Activated CD4-positive, alpha-beta T cell treated with anti-CD3 and anti-CD28 coated beads for 36 hours (primary cell): Measurements from ENCODE around the gene PLCB2. TPM values are rescaled to one million over a fixed set of nuclear protein-coding genes. Genes with fewer than 3 reads are reported as not detected.

Experiments
- ATAC-seq: fragments of 200-7000 bp; cut with Tn5 transposase; one replicate; pipeline ENCODE4 v1.10.0; 2021; ENCODE audit warnings: mild to moderate bottlenecking, moderate library complexity
- CTCF ChIA-PET: fragments of 350-600 bp; sonication (Branson Sonifier 250); formaldehyde crosslinking; loops from one replicate; lab custom pipeline; 2021; ENCODE audit warnings: antibody characterized with exemption; lab: Charles Lee
- POLR2A ChIA-PET: fragments of 350-600 bp; sonication (Branson Sonifier 250); formaldehyde crosslinking; loops from one replicate; lab custom pipeline; 2021; ENCODE audit warnings: antibody characterized with exemption, inconsistent platforms; lab: Charles Lee
- DNase-seq: peaks from one replicate; pipeline ENCODE4 v3.0.0-alpha.2; 2020
- H3K27ac Mint-ChIP-seq: one replicate; pipeline ENCODE4 v1.8.0; 2021; ENCODE audit warnings: mixed read lengths
- H3K27me3 Mint-ChIP-seq: one replicate; pipeline ENCODE4 v1.8.0; 2021; ENCODE audit warnings: mixed read lengths
- H3K36me3 Mint-ChIP-seq: one replicate; pipeline ENCODE4 v1.8.0; 2021; ENCODE audit warnings: low read depth, mixed read lengths
- H3K4me1 Mint-ChIP-seq: one replicate; pipeline ENCODE4 v1.8.0; 2021; ENCODE audit warnings: mixed read lengths
- H3K4me3 Mint-ChIP-seq: one replicate; pipeline ENCODE4 v1.8.0; 2021; ENCODE audit warnings: mild to moderate bottlenecking, moderate library complexity, mixed read lengths
- H3K9me3 Mint-ChIP-seq: one replicate; pipeline ENCODE4 v1.8.0; 2021; ENCODE audit warnings: low read depth, mixed read lengths
- intact Hi-C, 2 experiments: fragments of 100-400 bp; cut with DNase I in 1 of 2; cut with micrococcal nuclease in 1 of 2; formaldehyde crosslinking; loops; one replicate each; pipeline versions ENCODE4 v1.14.2 to v1.15.1; 2022 to 2024; cut with DNase I, micrococcal nuclease
- total RNA-seq, 2 experiments: library from RNA; stranded (reverse); gene quantifications; one replicate each; pipeline ENCODE4 v1.2.3, GENCODE V29; 2021

Gene PLCB2
- total RNA-seq, 2 experiments from 2014 or later = 67.9 to 86.8 TPM

DNA sequence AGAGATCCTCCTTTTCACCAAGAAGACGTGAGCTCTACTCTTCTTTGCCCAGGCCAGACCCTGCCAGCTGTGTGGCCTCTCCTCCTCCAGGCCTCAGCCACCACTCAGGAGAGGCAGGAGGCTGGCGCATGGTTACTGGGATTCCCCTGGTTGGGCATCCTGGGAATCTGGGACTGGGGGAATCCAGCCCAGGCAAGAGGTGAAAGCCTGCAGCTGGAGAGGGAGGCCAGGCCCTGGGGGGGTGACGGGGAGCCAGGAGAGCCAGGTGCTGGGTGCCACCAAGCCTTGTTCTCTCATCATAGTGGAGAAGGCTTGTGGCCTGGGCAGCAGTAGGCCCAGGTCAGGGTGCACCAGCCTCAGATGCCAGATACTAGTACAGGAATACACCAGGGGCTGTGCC is 26.8 kb upstream of the PLCB2 start:
- CTCF ChIA-PET = interaction anchor here (0.7 to 9.9 kb wide), 13 partner anchors 7 to 106 kb away, joined by 3 to 150 read pairs (median 4); partner anchors contain the start of genes BAHD1, INAFM2 and PLCB2
- H3K4me3 Mint-ChIP-seq = no peak overlapping the region
- DNase-seq = no peak
- no peaks in the 10 kb centered on the region for H3K9me3 Mint-ChIP-seq
- no peaks in the 10 kb centered on the region for H3K36me3 Mint-ChIP-seq
- H3K27ac Mint-ChIP-seq = peak overlapping the region; percentile 68
- ATAC-seq = no peak
- H3K4me1 Mint-ChIP-seq = peaks cover 16% of the 10 kb centered on the region
- intact Hi-C loops = no loop called here
- H3K27me3 Mint-ChIP-seq = no peaks in the 10 kb centered on the region
- POLR2A ChIA-PET = interaction anchor here (0.5 to 0.7 kb wide), 3 partner anchors 94 to 761 kb away, joined by 3 to 6 read pairs (median 3); no protein-coding TSS in a partner anchor

DNA sequence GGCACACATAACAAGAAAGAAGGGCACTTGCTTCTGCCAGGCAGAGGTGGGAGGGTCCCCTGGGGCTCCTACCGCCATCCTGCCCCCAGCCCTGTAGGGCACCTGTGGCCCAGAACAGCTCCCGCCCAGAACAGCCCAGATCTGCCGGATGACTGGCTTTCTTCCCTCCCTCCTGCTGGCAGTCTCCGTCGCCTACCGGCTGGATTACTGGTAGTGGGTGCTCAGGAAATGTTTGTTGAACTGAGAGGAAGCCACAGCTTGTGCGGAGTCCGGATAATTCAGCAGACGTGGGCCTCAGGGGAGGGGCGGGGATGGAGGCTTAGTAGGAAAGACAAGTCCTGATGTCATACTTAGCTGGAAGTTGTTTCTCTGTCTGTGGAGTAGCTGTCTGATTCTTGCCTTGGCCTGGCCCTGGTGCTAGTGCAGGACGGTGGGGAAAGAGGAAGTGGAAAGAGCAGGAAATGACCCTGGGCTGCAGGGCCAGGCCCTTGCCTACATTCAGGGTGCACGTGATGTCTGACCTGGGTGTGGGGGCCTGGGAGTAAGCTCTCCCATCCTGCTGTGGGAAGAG is 26.3 kb upstream of the PLCB2 start:
- Mint-ChIP-seq H3K4me1 (peaks cover 16% of the 10 kb centered on the region), H3K9me3 (no peaks in the 10 kb centered on the region), H3K36me3 (no peaks in the 10 kb centered on the region), H3K4me3 (peak overlapping the region; percentile 41), H3K27ac (peak overlapping the region; percentile 68), H3K27me3 (no peaks in the 10 kb centered on the region)
- ATAC-seq (peak; percentile 52), DNase-seq (peak; percentile 62)
- ChIA-PET CTCF (interaction anchor here (0.7 to 9.9 kb wide), 15 partner anchors 8 to 107 kb away, joined by 3 to 150 read pairs (median 4); partner anchors contain the start of genes ANKRD63, BAHD1, INAFM2 and PLCB2), POLR2A (interaction anchor here (0.5 to 0.7 kb wide), 4 partner anchors 12 to 761 kb away, joined by 3 to 6 read pairs (median 4); no protein-coding TSS in a partner anchor)
- intact Hi-C loops = no loop called here

DNA sequence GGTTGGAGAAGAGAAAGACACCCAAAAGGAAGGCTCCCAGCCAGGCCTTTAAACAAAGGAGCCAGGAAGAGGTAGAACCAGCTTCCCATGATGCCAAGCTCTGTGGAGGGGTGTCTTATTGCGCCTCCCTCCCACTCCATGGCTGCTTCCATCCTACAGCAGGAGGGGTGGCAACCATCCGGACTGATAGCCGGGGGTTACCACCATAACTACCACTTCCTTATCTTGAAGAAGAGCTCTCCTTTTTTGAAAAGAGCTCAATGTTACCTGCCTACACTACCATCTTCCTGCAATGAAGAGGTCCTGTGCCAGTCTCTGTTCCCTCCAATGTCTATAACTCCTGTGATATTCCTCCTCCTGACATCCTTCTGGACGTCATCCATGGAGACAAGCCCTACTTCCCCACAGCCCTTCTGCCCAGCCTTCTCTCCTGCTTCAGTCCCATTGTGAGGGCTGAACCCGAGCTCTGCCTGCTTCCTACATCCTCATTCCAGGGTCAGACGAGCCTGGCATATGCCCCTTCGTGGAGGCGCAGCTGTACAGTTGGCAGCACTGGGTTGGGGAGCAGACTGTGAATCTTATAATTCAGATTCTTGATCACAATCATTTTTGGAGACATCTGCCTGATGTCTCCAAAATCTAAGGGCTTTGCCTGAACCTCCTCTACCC is 24.5 kb upstream of the PLCB2 start:
- ATAC-seq (no peak), DNase-seq (no peak)
- ChIA-PET POLR2A (no interaction called here), CTCF (interaction anchor here (0.5 to 9.9 kb wide), 7 partner anchors 12 to 177 kb away, joined by 3 to 150 read pairs (median 3); partner anchors contain the start of gene INAFM2)
- H3K27me3 Mint-ChIP-seq = no peaks in the 10 kb centered on the region
- no peak overlapping the region for H3K27ac Mint-ChIP-seq
- H3K9me3 Mint-ChIP-seq = no peaks in the 10 kb centered on the region
- H3K4me1 Mint-ChIP-seq = peaks cover 13% of the 10 kb centered on the region
- no peaks in the 10 kb centered on the region for H3K36me3 Mint-ChIP-seq
- intact Hi-C loops = no loop called here
- no peak overlapping the region for H3K4me3 Mint-ChIP-seq

DNA sequence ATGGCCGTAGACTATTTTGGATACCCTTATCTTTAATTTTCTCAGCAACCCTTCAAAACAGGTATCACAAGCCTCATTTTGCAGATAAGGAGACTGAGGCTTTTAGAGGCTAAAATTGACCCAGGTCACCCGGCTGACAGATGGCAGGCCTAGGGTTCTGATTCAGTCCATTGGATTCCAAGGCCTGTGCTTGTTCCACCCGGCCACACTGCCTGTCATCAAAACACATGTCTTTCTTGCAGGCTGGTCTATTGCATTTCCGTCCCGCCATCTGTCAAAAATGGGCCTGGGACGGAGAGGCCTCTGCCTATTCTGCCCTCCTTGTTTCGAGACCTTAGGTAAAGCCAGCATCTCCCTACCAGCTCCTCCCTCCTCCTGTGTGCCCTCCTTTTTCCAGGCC is 23.9 kb upstream of the PLCB2 start:
- POLR2A ChIA-PET = no interaction called here
- no peaks in the 10 kb centered on the region for H3K9me3 Mint-ChIP-seq

DNA sequence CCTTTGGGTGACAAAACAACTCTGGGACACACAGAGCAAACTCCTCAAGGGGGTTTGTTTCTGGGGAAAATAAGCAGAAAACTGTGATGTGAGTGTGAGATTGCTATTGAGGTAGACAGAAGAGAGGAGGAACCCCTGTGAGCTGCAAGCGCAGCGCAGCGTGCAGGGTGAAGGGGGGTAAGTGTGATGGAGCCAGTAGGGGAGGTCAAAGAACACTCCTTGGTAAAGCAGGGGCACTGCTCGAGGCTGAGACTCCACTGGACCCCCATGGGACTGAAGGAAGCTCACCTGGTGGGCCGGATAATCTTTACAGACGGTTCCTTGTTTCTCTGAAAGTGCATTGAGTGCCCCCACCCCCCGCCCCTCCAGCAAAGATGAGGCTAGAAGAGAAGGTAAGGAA is 23.3 kb upstream of the PLCB2 start:
- CTCF ChIA-PET = interaction anchor here (0.5 to 7.0 kb wide), 3 partner anchors 9 to 113 kb away, joined by 3 to 109 read pairs (median 3); partner anchors contain the start of gene CCDC9B
- peaks cover 14% of the 10 kb centered on the region for H3K4me1 Mint-ChIP-seq
- no peaks in the 10 kb centered on the region for H3K27me3 Mint-ChIP-seq
- DNase-seq (no peak), ATAC-seq (no peak)
- no peak overlapping the region for H3K27ac Mint-ChIP-seq
- H3K9me3 Mint-ChIP-seq = no peaks in the 10 kb centered on the region
- intact Hi-C loops = no loop called here
- POLR2A ChIA-PET = no interaction called here
- H3K36me3 Mint-ChIP-seq = peaks cover under 1% of the 10 kb centered on the region
- no peak overlapping the region for H3K4me3 Mint-ChIP-seq

More for the DNA sequence above, 23.9 kb upstream of the PLCB2 start:
- CTCF ChIA-PET = interaction anchor here (0.5 to 9.9 kb wide), 7 partner anchors 12 to 90 kb away, joined by 3 to 150 read pairs (median 3); partner anchors contain the start of gene INAFM2
- no peaks in the 10 kb centered on the region for H3K27me3 Mint-ChIP-seq
- intact Hi-C loops = no loop called here
- DNase-seq (no peak), ATAC-seq (no peak)
- no peak overlapping the region for H3K27ac Mint-ChIP-seq
- peaks cover 13% of the 10 kb centered on the region for H3K4me1 Mint-ChIP-seq
- no peaks in the 10 kb centered on the region for H3K36me3 Mint-ChIP-seq
- H3K4me3 Mint-ChIP-seq = no peak overlapping the region

DNA sequence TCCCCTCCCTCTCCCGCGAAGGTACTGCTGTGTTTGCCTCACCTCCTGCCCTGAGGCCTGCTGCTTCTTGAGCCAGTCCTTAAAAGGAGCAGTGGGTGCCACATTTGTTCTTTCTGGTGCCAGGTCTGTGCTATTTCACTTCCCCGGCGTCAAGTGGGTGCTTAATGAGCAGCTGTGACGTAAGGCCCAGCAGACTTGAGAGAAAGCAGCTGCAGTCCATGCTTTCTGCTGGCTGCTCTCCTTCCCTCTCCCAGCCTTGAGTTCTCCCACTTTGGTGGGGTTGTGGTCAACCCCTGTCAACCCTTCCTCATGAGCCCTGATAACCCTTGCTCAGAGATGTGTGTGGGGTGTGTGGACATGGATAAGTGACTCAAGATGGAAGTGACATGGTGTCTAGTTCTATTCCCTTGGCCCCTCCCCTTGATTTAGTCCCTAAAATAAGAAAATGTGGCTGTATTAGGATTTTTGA is 22.7 kb upstream of the PLCB2 start:
- POLR2A ChIA-PET = no interaction called here
- no peak for ATAC-seq
- H3K4me3 Mint-ChIP-seq = no peak overlapping the region

DNA sequence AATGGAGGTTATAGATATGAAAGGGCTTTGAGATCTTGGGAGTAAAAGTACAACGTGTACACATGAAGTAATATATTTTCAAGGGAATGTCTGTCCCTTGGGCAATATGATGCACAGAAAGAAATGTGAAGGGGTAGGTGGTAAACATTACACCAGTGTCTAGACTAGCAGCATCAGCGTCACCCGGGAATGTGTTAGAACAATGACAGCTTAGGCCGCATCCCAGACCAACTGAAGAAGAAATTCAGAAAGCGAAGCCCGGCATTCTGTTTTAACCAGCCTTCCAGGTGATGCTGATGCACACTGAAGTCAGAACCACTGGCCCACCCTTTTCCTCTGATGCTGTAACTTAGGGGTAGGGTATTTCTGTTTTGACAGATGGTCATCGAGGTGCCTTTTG is 22.1 kb upstream of the PLCB2 start:
- peaks cover 26% of the 10 kb centered on the region for H3K4me1 Mint-ChIP-seq
- intact Hi-C loops = no loop called here

More for the DNA sequence above, 22.7 kb upstream of the PLCB2 start:
- Mint-ChIP-seq H3K27ac (no peak overlapping the region), H3K4me1 (peaks cover 20% of the 10 kb centered on the region), H3K9me3 (no peaks in the 10 kb centered on the region), H3K27me3 (no peaks in the 10 kb centered on the region), H3K36me3 (peaks cover 4% of the 10 kb centered on the region)
- CTCF ChIA-PET = interaction anchor here (0.7 to 7.0 kb wide), 2 partner anchors 10 to 113 kb away, joined by 3 to 109 read pairs; partner anchors contain the start of gene CCDC9B
- DNase-seq = no peak
- intact Hi-C loops = no loop called here

DNA sequence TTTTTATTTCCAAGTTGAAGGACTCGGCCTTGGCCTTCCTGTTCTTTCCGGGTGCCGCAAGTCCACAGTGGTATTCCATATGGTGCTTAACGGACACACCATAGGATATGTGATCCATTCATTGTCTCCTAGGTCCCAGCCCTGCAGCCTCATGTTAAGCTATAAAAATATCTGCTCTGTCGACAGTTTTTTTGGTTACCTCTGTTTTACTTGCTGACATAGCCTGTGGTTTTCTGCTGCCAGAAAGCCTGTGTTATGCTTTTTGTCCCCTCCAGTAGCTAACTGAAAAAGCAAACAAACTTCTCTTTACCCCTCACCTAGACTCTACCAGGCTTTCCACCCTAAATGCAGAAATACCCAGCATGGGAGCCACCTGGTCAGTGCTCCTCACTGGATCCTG is 21.0 kb upstream of the PLCB2 start:
- Mint-ChIP-seq H3K36me3 (peaks cover 4% of the 10 kb centered on the region), H3K9me3 (no peaks in the 10 kb centered on the region), H3K4me1 (peaks cover 17% of the 10 kb centered on the region), H3K27ac (no peak overlapping the region), H3K27me3 (no peaks in the 10 kb centered on the region), H3K4me3 (no peak overlapping the region)
- ChIA-PET POLR2A (no interaction called here), CTCF (interaction anchor here (0.6 to 7.0 kb wide), 8 partner anchors 8 to 502 kb away, joined by 3 to 109 read pairs (median 5); partner anchors contain the start of gene CCDC9B)
- intact Hi-C loops = no loop called here
- ATAC-seq (no peak), DNase-seq (no peak)

More for the DNA sequence above, 22.1 kb upstream of the PLCB2 start:
- Mint-ChIP-seq H3K4me3 (no peak overlapping the region), H3K9me3 (no peaks in the 10 kb centered on the region), H3K27ac (no peak overlapping the region), H3K27me3 (no peaks in the 10 kb centered on the region), H3K36me3 (peaks cover 4% of the 10 kb centered on the region)
- ChIA-PET CTCF (interaction anchor here (0.9 to 7.0 kb wide), 2 partner anchors 10 to 93 kb away, joined by 3 to 109 read pairs; partner anchors contain the start of gene CCDC9B), POLR2A (no interaction called here)
- ATAC-seq = no peak
- no peak for DNase-seq

DNA sequence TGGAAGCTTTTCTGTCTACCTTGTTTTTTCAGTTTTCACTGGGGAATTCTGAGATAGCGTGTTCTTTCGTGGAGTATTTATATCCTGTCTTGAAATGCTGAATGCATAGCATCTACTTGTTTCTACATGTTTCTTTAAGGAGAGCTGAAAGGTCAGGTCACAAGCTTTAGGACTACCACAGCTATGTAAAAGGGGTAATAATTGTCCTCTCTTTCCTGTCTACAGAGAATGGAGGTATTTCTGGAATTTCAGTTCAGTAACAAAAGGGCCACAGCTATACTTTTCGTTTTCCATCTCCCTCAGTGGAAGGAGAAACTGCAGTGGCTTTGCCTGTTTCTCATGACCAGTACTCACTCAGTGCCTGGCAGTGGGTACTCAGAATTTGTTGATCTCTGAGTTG is 20.4 kb upstream of the PLCB2 start:
- no peak for ATAC-seq
- DNase-seq = no peak
- intact Hi-C loops = no loop called here
- ChIA-PET CTCF (interaction anchor here (1.1 to 7.0 kb wide), 8 partner anchors 8 to 54 kb away, joined by 3 to 109 read pairs (median 10); partner anchors contain the start of genes CCDC9B and PLCB2), POLR2A (interaction anchor here (1.1 kb wide), 1 partner anchor 14 kb away, joined by 3 read pairs; no protein-coding TSS in a partner anchor)
- Mint-ChIP-seq H3K9me3 (no peaks in the 10 kb centered on the region), H3K27me3 (no peaks in the 10 kb centered on the region), H3K4me3 (no peak overlapping the region), H3K4me1 (peaks cover 14% of the 10 kb centered on the region), H3K36me3 (peaks cover 4% of the 10 kb centered on the region), H3K27ac (no peak overlapping the region)

DNA sequence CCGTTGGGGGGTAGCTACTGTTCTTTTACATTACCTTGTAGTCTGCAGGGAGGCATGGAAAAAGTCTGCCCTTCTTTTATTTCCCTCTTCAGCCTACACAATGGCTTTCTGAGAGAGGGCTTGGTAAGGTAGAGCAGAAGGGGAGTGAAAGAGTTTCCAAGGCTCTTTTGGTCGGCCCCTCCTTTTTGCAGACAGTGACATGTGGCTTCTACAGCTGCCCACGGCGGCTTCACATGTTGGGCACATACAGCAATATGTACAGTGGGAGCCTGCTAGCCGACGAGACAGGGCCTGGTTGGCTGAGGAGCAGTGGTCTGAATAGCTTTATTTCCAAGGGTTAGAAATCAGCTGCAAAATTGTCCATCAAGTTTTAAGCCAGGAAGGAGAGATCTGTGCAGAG is 19.7 kb upstream of the PLCB2 start:
- ATAC-seq (no peak), DNase-seq (no peak)
- Mint-ChIP-seq H3K4me3 (no peak overlapping the region), H3K4me1 (peaks cover 15% of the 10 kb centered on the region), H3K27ac (no peak overlapping the region), H3K9me3 (no peaks in the 10 kb centered on the region), H3K27me3 (no peaks in the 10 kb centered on the region), H3K36me3 (peaks cover 4% of the 10 kb centered on the region)
- POLR2A ChIA-PET = interaction anchor here (0.6 to 1.1 kb wide), 2 partner anchors 13 to 72 kb away, joined by 3 read pairs; no protein-coding TSS in a partner anchor
- intact Hi-C loops = no loop called here
- CTCF ChIA-PET = interaction anchor here (1.0 to 7.0 kb wide), 9 partner anchors 8 to 63 kb away, joined by 3 to 109 read pairs (median 5); partner anchors contain the start of genes CCDC9B and PLCB2

DNA sequence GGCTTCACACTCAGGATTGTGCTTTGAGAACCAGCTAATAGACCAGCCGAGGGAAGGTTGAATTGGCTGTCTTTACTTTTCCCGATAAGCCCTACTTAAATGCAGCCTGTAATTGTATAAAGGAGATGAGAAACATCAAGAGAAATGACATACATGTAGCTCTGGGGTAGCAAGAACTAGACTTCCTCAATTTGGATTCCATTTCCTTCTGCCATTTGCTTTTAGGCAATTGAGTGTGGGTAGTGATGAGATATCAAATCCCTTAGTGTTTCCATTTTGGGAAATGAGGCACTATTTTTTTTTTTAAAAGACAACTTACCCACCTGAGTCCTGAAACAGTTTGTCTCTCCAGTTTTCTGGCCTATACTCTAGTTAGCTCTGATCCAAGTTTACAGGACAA is 18.0 kb upstream of the PLCB2 start:
- Mint-ChIP-seq H3K27me3 (no peaks in the 10 kb centered on the region), H3K36me3 (peaks cover 4% of the 10 kb centered on the region), H3K9me3 (no peaks in the 10 kb centered on the region), H3K4me3 (no peak overlapping the region), H3K27ac (no peak overlapping the region), H3K4me1 (peaks cover 25% of the 10 kb centered on the region)
- ATAC-seq (no peak), DNase-seq (no peak)
- ChIA-PET CTCF (interaction anchor here (0.7 to 7.0 kb wide), 12 partner anchors 9 to 239 kb away, joined by 3 to 109 read pairs (median 6); partner anchors contain the start of genes CCDC32 and CCDC9B), POLR2A (no interaction called here)
- intact Hi-C loops = no loop called here
